Motor neuron (in vitro differentiated cells): ENCODE measurements around the gene MIA. TPM values are rescaled to one million over a fixed set of nuclear protein-coding genes. Genes with fewer than 3 reads are reported as not detected.
"Not testable (repeated sequence)": the region's sequence is repeated elsewhere in the genome, so short reads cannot be mapped to it uniquely, and the experiment has no call there.

Experiments
- ATAC-seq, 8 experiments: fragments of 200-7000 bp; cut with Tn5 transposase; replicated peaks in 6 of 8; 2 replicates each; pipeline ENCODE4 v1.8.0; 2021; ENCODE audit warnings: mild to moderate bottlenecking in 8 of 8, moderate library complexity in 8 of 8
- H3K27ac ChIP-seq, 2 donors: fragments of 250-450 bp; sonication (Bioruptor Pico); 2 replicates each; pipeline ENCODE4 v1.9.0; 2021; ENCODE audit warnings: antibody characterized with exemption in 2 of 2, mild to moderate bottlenecking in 2 of 2, moderate library complexity in 1 of 2
- H3K4me1 ChIP-seq, 2 donors: fragments of 250-450 bp; sonication (Bioruptor Pico); replicated peaks in 1 of 2; 2 replicates each; pipeline ENCODE4 v1.6.1; 2021; ENCODE audit warnings: antibody characterized with exemption in 2 of 2, mild to moderate bottlenecking in 2 of 2, moderate library complexity in 1 of 2
- H3K4me3 ChIP-seq, 5 donors: fragments of 250-450 bp; sonication (Bioruptor Pico); 2 replicates each; pipeline ENCODE4 v1.9.0; 2021; ENCODE audit warnings: antibody characterized with exemption in 5 of 5, mild to moderate bottlenecking in 5 of 5, moderate library complexity in 4 of 5
- WGBS, 10 experiments: fragments of 450-650 bp; shearing (Covaris generic); methylation state at CpG; one replicate each; pipeline ENCODE4 v1.0.0; 2022; 5-methylcytosine and 5-hydroxymethylcytosine counted together
- in situ Hi-C, 9 experiments: fragments of 400-800 bp; cut with MboI; loops; one replicate each; pipeline ENCODE4 v1.15.0; 2021; ENCODE audit warnings: low sequenced_read_pairs in 9 of 9, low pct_unique_long_range_greater_than_20kb in 2 of 9; ENCODE audit not compliant: unreplicated experiment in 9 of 9
- total RNA-seq, 8 experiments: library from RNA; unstranded; fragments of 300-600 nt; gene quantifications; 2 replicates each; pipeline versions ENCODE4 v1.2.3 to v1.2.4, GENCODE V29; 2022

The MIA gene
- total RNA-seq, 8 experiments from 2014 or later: 0.90 to 5.0 (median 1.5) TPM; not detected in 4

GRCh38 chr19:40776932-40777644 lies 1.8 kb downstream of the MIA start:
- Histone ChIP-seq H3K27ac (peak overlapping the region; percentile 98 to 100), H3K4me3 (peak overlapping the region; percentile 38 to 65 (median 53)), H3K4me1 (peaks cover 4% of the 10 kb centered on the region in 2 donors)
- ATAC-seq: peak; percentile 60 to 70 (median 62)
- WGBS, 10 experiments: 0 to 40% (median 27%) methylated on average over 2 to 6 of the region's 13 CpGs; no CpG with 5 or more reads in 3 of the 10 experiments
- in situ Hi-C loops: no loop called here

- in situ Hi-C loops: no loop called here
- ATAC-seq: no peak
- Histone ChIP-seq H3K4me1 (peaks cover 4% of the 10 kb centered on the region in 2 donors), H3K4me3 (peak overlapping the region; percentile 38 to 65 (median 53)), H3K27ac (peak overlapping the region; percentile 98 to 100)
- 0 to 17% (median 0%) methylated on average over 1 to 7 of the region's 10 CpGs; no CpG with 5 or more reads in 4 of the 10 experiments for WGBS, 10 experiments
These were observed 2.3 kb downstream of the MIA start for GRCh38 chr19:40777645-40777936.

GRCh38 chr19:40777937-40778705 lies 2.8 kb downstream of the MIA start, which contains the start of gene RAB4B:
Gene RAB4B (plus strand): TSS chr19:40778247. CDS start chr19:40778376, 129 bp downstream.
- WGBS, 10 experiments: 0 to 3% (median 0%) methylated on average over 1 to 15 of the region's 56 CpGs; no CpG with 5 or more reads in 5 of the 10 experiments
- in situ Hi-C loops: no loop called here
- ATAC-seq: peak; percentile 79 to 85 (median 82)

GRCh38 chr19:40778706-40779284 lies 3.5 kb downstream of the MIA start:
- peak overlapping the region; percentile 91 to 92 for H3K27ac ChIP-seq
- peaks cover 4% of the 10 kb centered on the region in 2 donors for H3K4me1 ChIP-seq
- H3K4me3 ChIP-seq: peak overlapping the region; percentile 56 to 65 (median 64)
- in situ Hi-C loops: no loop called here
- WGBS, 10 experiments: 0 to 38% (median 0%) methylated on average over 1 to 4 of the region's 7 CpGs; no CpG with 5 or more reads in 2 of the 10 experiments
- peak in 2 of 8 experiments; percentile 0 to 60 for ATAC-seq

More at GRCh38 chr19:40777937-40778705, 2.8 kb downstream of the MIA start, which contains the start of gene RAB4B:
- Histone ChIP-seq H3K4me3 (peak within 1 kb of the TSS; percentile 56 to 65 (median 64)), H3K27ac (peak within 1 kb of the TSS; percentile 98 to 100), H3K4me1 (peaks cover 4% of the 10 kb centered on the region in 2 donors)

GRCh38 chr19:40780582-40780981 lies 5.3 kb downstream of the MIA start:
- in situ Hi-C loops: no loop called here
- H3K4me3 ChIP-seq: no peak overlapping the region
- 86 to 100% (median 97%) methylated on average over 1 to 5 of the region's 5 CpGs for WGBS, 10 experiments
- no peak for ATAC-seq
- H3K27ac ChIP-seq: no peak overlapping the region
- peaks cover 4% of the 10 kb centered on the region in 2 donors for H3K4me1 ChIP-seq

GRCh38 chr19:40781140-40781539 lies 5.8 kb downstream of the MIA start:
- no peak overlapping the region for H3K4me3 ChIP-seq
- 88 to 100% (median 94%) methylated on average over 1 to 7 of the region's 7 CpGs; no CpG with 5 or more reads in 2 of the 10 experiments for WGBS, 10 experiments
- no peak overlapping the region for H3K27ac ChIP-seq
- in situ Hi-C loops: no loop called here
- peaks cover 4% of the 10 kb centered on the region in 2 donors for H3K4me1 ChIP-seq
- no peak for ATAC-seq

GRCh38 chr19:40783711-40784110 lies 8.4 kb downstream of the MIA start:
- Histone ChIP-seq H3K4me1 (no peaks in the 10 kb centered on the region), H3K27ac (no peak overlapping the region), H3K4me3 (no peak overlapping the region)
- in situ Hi-C loops: no loop called here
- WGBS, 10 experiments: 80% methylated on average over 1 of the region's 14 CpGs; no CpG with 5 or more reads in 9 of the 10 experiments
- no peak for ATAC-seq

- H3K27ac ChIP-seq, ATAC-seq, H3K4me3 ChIP-seq, H3K4me1 ChIP-seq, in situ Hi-C loops: not testable (repeated sequence)
- 40 to 100% (median 92%) methylated on average over 1 of the region's 2 CpGs; no CpG with 5 or more reads in 6 of the 10 experiments for WGBS, 10 experiments
These were observed 8.8 kb downstream of the MIA start for GRCh38 chr19:40784146-40784545.

GRCh38 chr19:40785526-40785925 lies 10.2 kb downstream of the MIA start:
- in situ Hi-C loops: no loop called here
- Histone ChIP-seq H3K27ac (no peak overlapping the region), H3K4me3 (no peak overlapping the region), H3K4me1 (no peaks in the 10 kb centered on the region)
- WGBS, 10 experiments: no CpG with 5 or more reads among the region's 1 CpG
- no peak for ATAC-seq

- in situ Hi-C loops: no loop called here
- H3K4me1 ChIP-seq: no peaks in the 10 kb centered on the region
- WGBS, 10 experiments: 84 to 100% (median 92%) methylated on average over 1 to 8 of the region's 25 CpGs; no CpG with 5 or more reads in 4 of the 10 experiments
- H3K4me3 ChIP-seq: no peak overlapping the region
- ATAC-seq: no peak
- H3K27ac ChIP-seq: no peak overlapping the region
These were observed 11.0 kb downstream of the MIA start for GRCh38 chr19:40786060-40787037.

- Histone ChIP-seq H3K4me1 (no peaks in the 10 kb centered on the region), H3K27ac (no peak overlapping the region), H3K4me3 (no peak overlapping the region)
- WGBS, 10 experiments: 51 to 95% (median 63%) methylated on average over 1 to 4 of the region's 7 CpGs; no CpG with 5 or more reads in 5 of the 10 experiments
- peak in 3 of 8 experiments; percentile 32 to 92 (median 63) for ATAC-seq
- in situ Hi-C loops: no loop called here
These were observed 16.0 kb downstream of the MIA start for GRCh38 chr19:40791349-40791748.

- 46 to 100% (median 75%) methylated on average over 1 to 3 of the region's 3 CpGs; no CpG with 5 or more reads in 4 of the 10 experiments for WGBS, 10 experiments
- no peak for ATAC-seq
- no peaks in the 10 kb centered on the region for H3K4me1 ChIP-seq
- H3K27ac ChIP-seq: no peak overlapping the region
- in situ Hi-C loops: no loop called here
- no peak overlapping the region for H3K4me3 ChIP-seq
These were observed 16.7 kb downstream of the MIA start for GRCh38 chr19:40791996-40792395.
